ENCODE data around the gene OSM.

DNA sequence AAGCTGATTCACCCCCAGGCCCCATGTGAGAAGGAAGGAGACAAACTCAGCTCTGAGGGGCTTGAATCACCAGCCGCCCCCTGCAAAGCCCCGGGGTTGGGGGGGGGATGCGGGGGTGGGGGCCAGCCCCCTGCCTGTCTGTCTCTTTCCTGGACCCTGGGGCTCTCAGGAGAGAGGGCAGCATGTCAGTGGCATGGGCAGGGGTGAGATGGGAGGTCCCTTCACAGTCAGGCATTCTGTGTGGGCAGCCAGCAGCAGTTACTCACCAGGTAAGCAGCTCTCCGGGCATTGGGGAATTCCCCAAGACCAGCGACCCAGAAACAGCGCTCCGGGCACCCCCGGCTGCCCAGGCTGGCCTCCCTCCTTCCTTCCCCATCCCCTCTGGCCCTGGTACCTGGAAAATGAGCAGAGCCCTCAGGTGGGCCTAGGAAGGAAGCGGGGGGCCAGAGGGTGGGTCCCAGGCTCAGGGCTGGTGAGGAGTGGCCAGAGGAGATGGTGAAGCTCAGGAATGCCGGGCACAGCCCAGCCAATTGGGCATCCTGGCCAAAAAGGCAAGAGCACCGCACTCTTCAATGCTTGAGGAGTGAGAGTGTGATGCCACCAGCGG lies 15.9 kb downstream of the OSM start:
- TF ChIP-seq, protein P1, sequence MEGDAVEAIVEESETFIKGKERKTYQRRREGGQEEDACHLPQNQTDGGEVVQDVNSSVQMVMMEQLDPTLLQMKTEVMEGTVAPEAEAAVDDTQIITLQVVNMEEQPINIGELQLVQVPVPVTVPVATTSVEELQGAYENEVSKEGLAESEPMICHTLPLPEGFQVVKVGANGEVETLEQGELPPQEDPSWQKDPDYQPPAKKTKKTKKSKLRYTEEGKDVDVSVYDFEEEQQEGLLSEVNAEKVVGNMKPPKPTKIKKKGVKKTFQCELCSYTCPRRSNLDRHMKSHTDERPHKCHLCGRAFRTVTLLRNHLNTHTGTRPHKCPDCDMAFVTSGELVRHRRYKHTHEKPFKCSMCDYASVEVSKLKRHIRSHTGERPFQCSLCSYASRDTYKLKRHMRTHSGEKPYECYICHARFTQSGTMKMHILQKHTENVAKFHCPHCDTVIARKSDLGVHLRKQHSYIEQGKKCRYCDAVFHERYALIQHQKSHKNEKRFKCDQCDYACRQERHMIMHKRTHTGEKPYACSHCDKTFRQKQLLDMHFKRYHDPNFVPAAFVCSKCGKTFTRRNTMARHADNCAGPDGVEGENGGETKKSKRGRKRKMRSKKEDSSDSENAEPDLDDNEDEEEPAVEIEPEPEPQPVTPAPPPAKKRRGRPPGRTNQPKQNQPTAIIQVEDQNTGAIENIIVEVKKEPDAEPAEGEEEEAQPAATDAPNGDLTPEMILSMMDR (IDR thresholded peaks at IDR 0.05), result no peak
- no peak for TF ChIP-seq POLR2A (IDR thresholded peaks at IDR 0.05)

Data from body of pancreas (tissue), 4 donors.